HepG2 (cell line): Measurements from ENCODE around the gene HLF. TPM values are rescaled to one million over a fixed set of nuclear protein-coding genes. Genes with fewer than 3 reads are reported as not detected.

Experiments
- ATF3 ChIP-seq: sonication (generic); formaldehyde crosslinking; IDR thresholded peaks from 2 replicates; pipeline ENCODE4 v1.4.0; 2020; ENCODE audit warnings: missing genetic modification reagents
- ATRX ChIP-seq: sonication (generic); formaldehyde crosslinking; IDR thresholded peaks from 2 replicates; pipeline ENCODE4 v1.4.0; 2020; ENCODE audit warnings: missing genetic modification reagents, borderline replicate concordance
- CENPT ChIP-seq: sonication (generic); formaldehyde crosslinking; IDR thresholded peaks from 2 replicates; pipeline ENCODE4 v1.8.0; 2022; ENCODE audit warnings: low read depth, mild to moderate bottlenecking, moderate library complexity, missing genetic modification reagents
- HMG20A ChIP-seq: IDR thresholded peaks from 2 replicates; pipeline ENCODE4 v1.6.1; 2016; ENCODE audit warnings: borderline replicate concordance
- JUN ChIP-seq: sonication (generic); formaldehyde crosslinking; IDR thresholded peaks from 2 replicates; pipeline ENCODE4 v1.4.0; 2020; ENCODE audit warnings: mild to moderate bottlenecking, missing genetic modification reagents
- KDM5A ChIP-seq: fragments of 200-600 bp; sonication (generic); IDR thresholded peaks from 2 replicates; pipeline ENCODE4 v1.7.0; 2018; ENCODE audit warnings: antibody characterized with exemption, mild to moderate bottlenecking, low read length, borderline replicate concordance
- RAD51 ChIP-seq: fragments of 450-650 bp; IDR thresholded peaks from 2 replicates; pipeline ENCODE4 v1.6.1; 2016; ENCODE audit warnings: borderline replicate concordance
- REL ChIP-seq: sonication (generic); formaldehyde crosslinking; conservative IDR thresholded peaks from 2 replicates; pipeline ENCODE4 v1.8.0; 2022; ENCODE audit warnings: mild to moderate bottlenecking, missing genetic modification reagents, moderate library complexity
- SALL2 ChIP-seq: sonication (generic); formaldehyde crosslinking; IDR thresholded peaks from 2 replicates; pipeline ENCODE4 v1.8.1; 2023; ENCODE audit warnings: mild to moderate bottlenecking, missing genetic modification reagents, inconsistent platforms
- SMAD1 ChIP-seq: sonication (generic); formaldehyde crosslinking; IDR thresholded peaks from 2 replicates; pipeline ENCODE4 v1.4.0; 2020; ENCODE audit warnings: missing genetic modification reagents, low read depth, mild to moderate bottlenecking, borderline replicate concordance
- STAT6 ChIP-seq: sonication (generic); formaldehyde crosslinking; IDR thresholded peaks from 2 replicates; pipeline ENCODE4 v1.4.0; 2020; ENCODE audit warnings: missing genetic modification reagents, mild to moderate bottlenecking, borderline replicate concordance
- THYN1 ChIP-seq: sonication (generic); formaldehyde crosslinking; IDR thresholded peaks from 2 replicates; pipeline ENCODE4 v1.8.1; 2023; ENCODE audit warnings: low read depth, mild to moderate bottlenecking, moderate library complexity, missing genetic modification reagents, borderline replicate concordance
- ZNF121 ChIP-seq: sonication (generic); formaldehyde crosslinking; IDR thresholded peaks from 2 replicates; pipeline ENCODE4 v1.5.0; 2020; ENCODE audit warnings: mild to moderate bottlenecking, missing genetic modification reagents
- ZNF160 ChIP-seq: sonication (generic); formaldehyde crosslinking; IDR thresholded peaks from 2 replicates; pipeline ENCODE4 v1.8.0; 2022; ENCODE audit warnings: mild to moderate bottlenecking, inconsistent platforms, missing genetic modification reagents
- ZNF18 ChIP-seq: sonication (generic); formaldehyde crosslinking; IDR thresholded peaks from 2 replicates; pipeline ENCODE4 v1.8.0; 2022; ENCODE audit warnings: mild to moderate bottlenecking, missing genetic modification reagents; ENCODE audit not compliant: insufficient replicate concordance
- ZNF230 ChIP-seq: sonication (generic); formaldehyde crosslinking; IDR thresholded peaks from 2 replicates; pipeline ENCODE4 v1.4.0; 2020; ENCODE audit warnings: mild to moderate bottlenecking, missing genetic modification reagents
- ZNF280B ChIP-seq: sonication (generic); formaldehyde crosslinking; IDR thresholded peaks from 2 replicates; pipeline ENCODE4 v1.5.0; 2020; ENCODE audit warnings: missing genetic modification reagents, mild to moderate bottlenecking, borderline replicate concordance
- ZNF451 ChIP-seq: sonication (generic); formaldehyde crosslinking; IDR thresholded peaks from 2 replicates; pipeline ENCODE4 v1.5.0; 2020; ENCODE audit warnings: mild to moderate bottlenecking, missing genetic modification reagents
- ZNF484 ChIP-seq: sonication (generic); formaldehyde crosslinking; IDR thresholded peaks from 2 replicates; pipeline ENCODE4 v1.5.1; 2020; ENCODE audit warnings: mild to moderate bottlenecking, low read depth, missing genetic modification reagents, borderline replicate concordance
- ZNF639 ChIP-seq: conservative IDR thresholded peaks from 2 replicates; pipeline ENCODE4 v1.6.1; 2018; ENCODE audit warnings: missing genetic modification reagents
- polyA plus RNA-seq, 8 experiments: library from polyadenylated mRNA; depleted of rRNA in 3 of 8; stranded (reverse) in 7 of 8; unstranded in 1 of 8; fragments of >200 nt; fragmentation: Illumina TruSeq in 4 of 8; extraction: Trizol in 4 of 8; gene quantifications; 2 replicates each; pipeline versions ENCODE4 v1.2.1 to v1.2.3, GENCODE V29; 2011 to 2016; ENCODE audit warnings: low read depth in 4 of 8, missing spikeins in 1 of 8, mixed read lengths in 1 of 8; ENCODE audit not compliant: insufficient read depth in 1 of 8
- total RNA-seq, 5 experiments: library from RNA; depleted of rRNA; stranded (reverse); fragments of >200 nt; fragmentation: Illumina TruSeq; extraction: Trizol; gene quantifications; 2 replicates each; pipeline ENCODE4 v1.2.3, GENCODE V29; 2016; ENCODE audit warnings: low read depth in 1 of 5

The HLF gene
- total and polyA plus RNA-seq, 2 of the 13 experiments (the other 11 are each of a cell fraction or from before 2014, with no cell fraction given) = 202 to 346 TPM

GRCh38 chr17:55285340-55286301 is 20.9 kb downstream of the HLF start (continued):
- TF ChIP-seq ZNF280B (CRISPR knock-in tag) (no peak), ZNF639 (CRISPR knock-in tag) (0 out of 2 replicates have a peak, but pooled peaks have one; percentile 37), ZNF451 (CRISPR knock-in tag) (0 out of 2 replicates have a peak, but pooled peaks have one; percentile 24), ATF3 (CRISPR knock-in tag) (peak; percentile 92), ZNF484 (CRISPR knock-in tag) (no peak), JUN (peak; percentile 68), KDM5A (no peak; the same call in 1 of the 2 replicates), ZNF18 (peak; percentile 84), REL (CRISPR knock-in tag) (no peak), SALL2 (0 out of 2 replicates have a peak, but pooled peaks have one; percentile 45), THYN1 (CRISPR knock-in tag) (no peak), ATRX (no peak), HMG20A (CRISPR knock-in tag) (peak; percentile 91), ZNF160 (no peak), ZNF121 (CRISPR knock-in tag) (peak; percentile 84), STAT6 (CRISPR knock-in tag) (peak; percentile 91), CENPT (no peak), ZNF230 (CRISPR knock-in tag) (no peak; the same call in 1 of the 2 replicates), SMAD1 (CRISPR knock-in tag) (peak; percentile 47; the same call in 1 of the 2 replicates), RAD51 (peak; percentile 45; the same call in 1 of the 2 replicates)
